DND-41 (cell line): Measurements from ENCODE around the gene GRK3.
A peak's percentile ranks its signal among the peaks of the same experiment; 100 is the strongest.
"Not testable (repeated sequence)": the region's sequence is repeated elsewhere in the genome, so short reads cannot be mapped to it uniquely, and the experiment has no call there.

Experiments used
- ATAC-seq: fragments of 200-7000 bp; cut with Tn5 transposase; 3 replicates; pipeline ENCODE4 v1.9.1; 2021; ENCODE audit warnings: low read depth; ENCODE audit not compliant: insufficient read depth
- DNase-seq: peaks from one replicate; pipeline ENCODE4 v3.0.0-alpha.2; 2020
- H2AFZ ChIP-seq: 2 replicates; pipeline ENCODE4 v1.6.0; 2012; ENCODE audit warnings: low read depth, low read length
- H3K27ac ChIP-seq: 2 replicates; pipeline ENCODE4 v1.5.1; 2012; ENCODE audit warnings: low read length, inconsistent platforms
- H3K27me3 ChIP-seq: fragments of 200-600 bp; sonication (generic); 2 replicates; pipeline ENCODE4 v1.6.0; 2012; ENCODE audit warnings: low read length, mild to moderate bottlenecking, inconsistent platforms; ENCODE audit not compliant: insufficient read depth, poor library complexity
- H3K36me3 ChIP-seq: 2 replicates; pipeline ENCODE4 v1.5.1; 2012; ENCODE audit warnings: low read length, inconsistent platforms; ENCODE audit not compliant: insufficient read depth
- H3K4me1 ChIP-seq: 2 replicates; pipeline ENCODE4 v1.5.1; 2012; ENCODE audit warnings: mild to moderate bottlenecking, low read length; ENCODE audit not compliant: insufficient read depth
- H3K4me2 ChIP-seq: 2 replicates; pipeline ENCODE4 v1.6.0; 2012; ENCODE audit warnings: mild to moderate bottlenecking, moderate library complexity, low read length, inconsistent platforms; ENCODE audit not compliant: insufficient read depth
- H3K4me3 ChIP-seq, 2 experiments: fragments of 200-600 bp in 1 of 2; shearing (Covaris generic) in 1 of 2; 2 replicates each; pipeline ENCODE4 v1.5.1; 2012 to 2016; ENCODE audit warnings: inconsistent platforms in 2 of 2, low read length in 2 of 2, mild to moderate bottlenecking in 2 of 2, low read depth in 1 of 2, moderate library complexity in 1 of 2
- H3K79me2 ChIP-seq: 2 replicates; pipeline ENCODE4 v1.6.0; 2012; ENCODE audit warnings: low read length, inconsistent platforms; ENCODE audit not compliant: insufficient read depth
- H3K9ac ChIP-seq: 2 replicates; pipeline ENCODE4 v1.6.0; 2012; ENCODE audit warnings: low read depth, mild to moderate bottlenecking, inconsistent platforms, low read length, moderate library complexity
- H3K9me3 ChIP-seq: 2 replicates; pipeline ENCODE4 v1.5.1; 2012; ENCODE audit warnings: low read length, moderate library complexity, mild to moderate bottlenecking, inconsistent platforms; ENCODE audit not compliant: insufficient read depth, severe bottlenecking
- H4K20me1 ChIP-seq: 2 replicates; pipeline ENCODE4 v1.6.0; 2012; ENCODE audit warnings: low read length; ENCODE audit not compliant: insufficient read depth
- CTCF ChIP-seq: IDR thresholded peaks from 2 replicates; pipeline ENCODE4 v1.5.1; 2012; ENCODE audit warnings: borderline replicate concordance, low read length, moderate library complexity, mild to moderate bottlenecking; ENCODE audit not compliant: poor library complexity, severe bottlenecking; ENCODE audit errors: extremely low read depth
- EZH2 ChIP-seq: IDR thresholded peaks from 3 replicates; pipeline ENCODE4 v1.6.1; 2012; ENCODE audit warnings: borderline replicate concordance, low read depth, mild to moderate bottlenecking, moderate library complexity, low read length, inconsistent platforms; ENCODE audit not compliant: severe bottlenecking

GRK3 gene

DNA sequence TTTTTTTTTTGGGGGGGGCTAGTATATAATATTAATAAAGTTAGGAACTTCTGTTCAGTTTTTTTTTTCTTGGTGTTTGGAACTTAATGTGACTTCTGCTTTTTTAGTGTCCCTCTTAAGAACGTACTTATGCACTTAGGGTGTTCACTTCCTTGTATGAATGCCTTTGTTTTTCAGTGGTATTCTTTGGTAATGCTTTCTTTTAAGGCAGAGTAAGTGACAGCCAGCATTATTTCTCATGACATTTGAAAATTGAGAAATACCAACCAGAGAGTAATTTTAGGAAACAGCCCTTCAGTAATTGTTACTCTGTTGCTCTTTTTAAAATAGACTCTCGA lies 2.4 kb downstream of the GRK3 start:
- H3K4me3 ChIP-seq: peak overlapping the region in 1 of 2 experiments; percentile 94; a peak in 2 of 4 replicates
- peaks cover 36% of the 10 kb centered on the region for H3K4me1 ChIP-seq
- peaks cover 3% of the 10 kb centered on the region; the same call in 1 of the 2 replicates for H3K79me2 ChIP-seq
- TF ChIP-seq EZH2 (no peak), CTCF (no peak)
- no peaks in the 10 kb centered on the region for H3K36me3 ChIP-seq
- H3K9me3 ChIP-seq: no peaks in the 10 kb centered on the region
- peaks cover 29% of the 10 kb centered on the region for H3K27me3 ChIP-seq
- H4K20me1 ChIP-seq: no peaks in the 10 kb centered on the region; the same call in 1 of the 2 replicates
- DNase-seq (no peak), ATAC-seq (no peak)
- H3K4me2 ChIP-seq: peak overlapping the region; percentile 100; the same call in 1 of the 2 replicates
- no peak overlapping the region; the same call in 1 of the 2 replicates for H2AFZ ChIP-seq
- H3K9ac ChIP-seq: no peak overlapping the region
- H3K27ac ChIP-seq: 0 out of 2 replicates have a peak overlapping the region, but pooled peaks have one; percentile 30

- Histone ChIP-seq H3K27ac (no peak overlapping the region), H3K36me3 (no peaks in the 10 kb centered on the region), H4K20me1 (no peaks in the 10 kb centered on the region; the same call in 1 of the 2 replicates), H3K79me2 (peaks cover 3% of the 10 kb centered on the region; the same call in 1 of the 2 replicates), H3K4me1 (peaks cover 36% of the 10 kb centered on the region), H3K4me2 (peak overlapping the region; percentile 100), H3K9ac (no peak overlapping the region), H3K9me3 (no peaks in the 10 kb centered on the region), H3K4me3 (peak overlapping the region in 1 of 2 experiments; percentile 30; a peak in 2 of 4 replicates), H3K27me3 (peaks cover 29% of the 10 kb centered on the region), H2AFZ (no peak overlapping the region; the same call in 1 of the 2 replicates)
- TF ChIP-seq EZH2 (no peak), CTCF (peak; percentile 28)
- DNase-seq (no peak), ATAC-seq (no peak; the same call in 2 of the 3 replicates)
Measured at GRCh38 chr22:25567251-25567675, 2.8 kb downstream of the GRK3 start.

GRCh38 chr22:25568066-25568465 lies 3.6 kb downstream of the GRK3 start:
- H3K4me3 ChIP-seq, H3K9me3 ChIP-seq, H3K9ac ChIP-seq, H3K79me2 ChIP-seq, DNase-seq, H2AFZ ChIP-seq, H4K20me1 ChIP-seq, ATAC-seq, H3K36me3 ChIP-seq, H3K27ac ChIP-seq: not testable (repeated sequence)
- Histone ChIP-seq H3K4me1 (peaks cover 36% of the 10 kb centered on the region), H3K27me3 (peaks cover 29% of the 10 kb centered on the region), H3K4me2 (peak overlapping the region; percentile 1; the same call in 1 of the 2 replicates)

- Histone ChIP-seq H4K20me1 (no peaks in the 10 kb centered on the region; the same call in 1 of the 2 replicates), H3K4me1 (peaks cover 29% of the 10 kb centered on the region), H2AFZ (no peak overlapping the region), H3K27ac (no peak overlapping the region), H3K27me3 (peaks cover 20% of the 10 kb centered on the region), H3K9me3 (no peaks in the 10 kb centered on the region), H3K4me2 (no peak overlapping the region), H3K79me2 (peaks cover 3% of the 10 kb centered on the region; the same call in 1 of the 2 replicates), H3K4me3 (no peak overlapping the region), H3K9ac (no peak overlapping the region), H3K36me3 (no peaks in the 10 kb centered on the region)
- no peak for DNase-seq
- TF ChIP-seq CTCF: no peak
- no peak for ATAC-seq
Measured at GRCh38 chr22:25569361-25569760, 4.9 kb downstream of the GRK3 start.
